A673 (cell line): Measurements from ENCODE around the gene KCNG1.

Experiments
- EZH2 ChIP-seq: fragments of 200-600 bp; sonication (generic); IDR thresholded peaks from 2 replicates; pipeline ENCODE4 v1.6.1; 2017; ENCODE audit warnings: borderline replicate concordance, low read depth, mild to moderate bottlenecking, mixed read lengths, antibody characterized with exemption, low read length; ENCODE audit not compliant: poor library complexity, severe bottlenecking
- TF ChIP-seq, protein P1 (sequence below): fragments of 300-800, 200-600 bp; sonication (generic); conservative IDR thresholded peaks from 2 replicates; pipeline ENCODE4 v1.5.1; 2017; ENCODE audit warnings: low read depth, mild to moderate bottlenecking, antibody characterized with exemption, low read length, moderate library complexity, mixed read lengths

DNA sequence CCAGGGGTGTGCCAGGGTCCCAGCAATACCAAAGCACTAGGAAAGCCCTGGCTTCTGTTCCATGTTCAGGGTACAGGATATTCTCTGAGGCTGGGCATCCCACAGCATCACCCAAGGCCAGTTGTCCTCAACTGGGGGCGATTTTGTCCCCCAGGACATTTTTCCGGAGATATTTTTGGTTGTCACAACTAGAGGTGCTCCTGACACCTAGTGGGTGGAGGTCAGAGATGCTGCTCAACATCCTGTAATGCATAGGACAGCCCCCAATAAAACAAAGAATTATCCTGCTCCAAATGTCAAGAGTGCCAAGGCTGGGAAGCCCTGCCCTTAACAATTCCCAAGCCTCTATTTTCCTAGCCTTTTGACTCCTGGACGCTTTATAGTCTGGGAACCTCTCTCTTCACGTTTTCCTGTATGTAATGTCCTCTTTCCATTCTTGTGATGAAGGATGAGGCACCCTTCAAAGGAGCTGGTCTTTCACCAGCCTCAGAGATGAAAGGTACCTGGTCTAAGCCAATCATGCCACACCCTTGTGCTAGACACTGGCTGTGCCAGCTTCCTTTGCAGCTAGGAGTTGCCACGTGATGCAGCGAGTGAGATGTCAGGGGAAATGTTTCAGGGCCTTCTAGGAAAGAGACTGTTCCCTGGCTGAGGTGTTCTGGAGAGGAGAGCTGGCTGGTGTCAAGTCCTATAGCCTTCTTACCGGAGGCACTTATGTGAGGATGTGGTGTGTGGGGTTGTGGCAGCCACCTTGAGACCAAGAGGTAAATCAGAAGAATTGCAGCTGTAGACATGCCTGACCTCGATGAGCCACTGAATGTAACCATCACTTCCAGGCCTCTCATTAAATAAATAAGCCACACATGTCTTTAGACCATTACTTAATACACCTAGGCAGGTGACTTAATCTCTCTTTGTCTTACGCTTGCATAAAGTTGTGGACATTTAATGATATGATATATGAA, 23.4 kb upstream of the KCNG1 start:
- TF ChIP-seq, protein P1, sequence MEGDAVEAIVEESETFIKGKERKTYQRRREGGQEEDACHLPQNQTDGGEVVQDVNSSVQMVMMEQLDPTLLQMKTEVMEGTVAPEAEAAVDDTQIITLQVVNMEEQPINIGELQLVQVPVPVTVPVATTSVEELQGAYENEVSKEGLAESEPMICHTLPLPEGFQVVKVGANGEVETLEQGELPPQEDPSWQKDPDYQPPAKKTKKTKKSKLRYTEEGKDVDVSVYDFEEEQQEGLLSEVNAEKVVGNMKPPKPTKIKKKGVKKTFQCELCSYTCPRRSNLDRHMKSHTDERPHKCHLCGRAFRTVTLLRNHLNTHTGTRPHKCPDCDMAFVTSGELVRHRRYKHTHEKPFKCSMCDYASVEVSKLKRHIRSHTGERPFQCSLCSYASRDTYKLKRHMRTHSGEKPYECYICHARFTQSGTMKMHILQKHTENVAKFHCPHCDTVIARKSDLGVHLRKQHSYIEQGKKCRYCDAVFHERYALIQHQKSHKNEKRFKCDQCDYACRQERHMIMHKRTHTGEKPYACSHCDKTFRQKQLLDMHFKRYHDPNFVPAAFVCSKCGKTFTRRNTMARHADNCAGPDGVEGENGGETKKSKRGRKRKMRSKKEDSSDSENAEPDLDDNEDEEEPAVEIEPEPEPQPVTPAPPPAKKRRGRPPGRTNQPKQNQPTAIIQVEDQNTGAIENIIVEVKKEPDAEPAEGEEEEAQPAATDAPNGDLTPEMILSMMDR = no peak; the same call in 1 of the 2 replicates
- no peak for TF ChIP-seq EZH2
